Hepatocyte (in vitro differentiated cells): ENCODE data around the gene IL1RAPL1. TPM values are rescaled to one million over a fixed set of nuclear protein-coding genes. Genes with fewer than 3 reads are reported as not detected.
"Not testable (repeated sequence)": the region's sequence is repeated elsewhere in the genome, so short reads cannot be mapped to it uniquely, and the experiment has no call there.

Experiments
- DNase-seq: peaks from one replicate; pipeline ENCODE4 v3.0.0-alpha.2; 2016; ENCODE audit warnings: low spot score
- H2AFZ ChIP-seq: fragments of 200-600 bp; sonication (generic); 2 replicates; pipeline ENCODE4 v1.6.0; 2016; ENCODE audit warnings: antibody characterized with exemption, mild to moderate bottlenecking
- H3K27ac ChIP-seq: fragments of 200-600 bp; sonication (generic); 2 replicates; pipeline ENCODE4 v1.5.1; 2016; ENCODE audit warnings: mild to moderate bottlenecking
- H3K27me3 ChIP-seq: fragments of 200-600 bp; sonication (generic); 2 replicates; pipeline ENCODE4 v1.6.1; 2016
- H3K36me3 ChIP-seq: fragments of 200-600 bp; sonication (generic); replicated peaks from 2 replicates; pipeline ENCODE4 v1.5.1; 2016; ENCODE audit warnings: low read depth; ENCODE audit not compliant: insufficient read depth
- H3K4me1 ChIP-seq: fragments of 200-600 bp; sonication (generic); 2 replicates; pipeline ENCODE4 v1.5.1; 2016; ENCODE audit warnings: mild to moderate bottlenecking, moderate library complexity; ENCODE audit not compliant: insufficient read depth
- H3K4me2 ChIP-seq: fragments of 200-600 bp; sonication (generic); 2 replicates; pipeline ENCODE4 v1.6.0; 2016
- H3K4me3 ChIP-seq: fragments of 200-600 bp; sonication (generic); 2 replicates; pipeline ENCODE4 v1.5.1; 2016; ENCODE audit warnings: mild to moderate bottlenecking
- H3K79me2 ChIP-seq: fragments of 200-600 bp; sonication (generic); 2 replicates; pipeline ENCODE4 v1.6.0; 2017; ENCODE audit warnings: mild to moderate bottlenecking
- H3K9me2 ChIP-seq: fragments of 200-600 bp; sonication (generic); replicated peaks from 2 replicates; pipeline ENCODE4 v1.6.0; 2017; ENCODE audit warnings: mild to moderate bottlenecking; ENCODE audit not compliant: insufficient read depth
- H3K9me3 ChIP-seq: fragments of 200-600 bp; sonication (generic); 2 replicates; pipeline ENCODE4 v1.5.1; 2016; ENCODE audit warnings: low read depth, mild to moderate bottlenecking
- H4K20me1 ChIP-seq: fragments of 200-600 bp; sonication (generic); 2 replicates; pipeline ENCODE4 v1.6.0; 2016; ENCODE audit warnings: mild to moderate bottlenecking; ENCODE audit not compliant: insufficient read depth, poor library complexity, severe bottlenecking
- EZH2 ChIP-seq: fragments of 200-600 bp; sonication (generic); IDR thresholded peaks from 2 replicates; pipeline ENCODE4 v1.6.1; 2016; ENCODE audit warnings: antibody characterized with exemption, mild to moderate bottlenecking, borderline replicate concordance
- EZH2phosphoT487 ChIP-seq: fragments of 200-600 bp; sonication (generic); IDR thresholded peaks from one replicate; pipeline ENCODE4 v1.6.1; 2018; ENCODE audit warnings: antibody characterized with exemption, mild to moderate bottlenecking, low read depth, moderate library complexity; ENCODE audit not compliant: unreplicated experiment, severe bottlenecking
- WGBS: methylation state at CpG from one replicate; pipeline ENCODE4 v1.1.6; 2016; ENCODE audit warnings: low lambda C conversion rate; ENCODE audit errors: missing lambda C conversion rate; 5-methylcytosine and 5-hydroxymethylcytosine counted together
- polyA plus RNA-seq: library from polyadenylated mRNA; unstranded; fragments of >200 nt; fragmentation: Nextera tagmentation; extraction: Ambion mirVana; gene quantifications from 2 replicates; pipeline ENCODE4 v1.2.1, GENCODE V29; 2016
- total RNA-seq: library from RNA; depleted of rRNA; stranded (reverse); fragments of >200 nt; gene quantifications from 2 replicates; pipeline ENCODE4 v1.2.3, GENCODE V29; 2014
- TF ChIP-seq, protein P1 (sequence below): fragments of 200-600 bp; sonication (generic); IDR thresholded peaks from 2 replicates; pipeline ENCODE4 v1.5.1; 2016; ENCODE audit warnings: antibody characterized with exemption, mild to moderate bottlenecking; ENCODE audit not compliant: poor library complexity

The IL1RAPL1 gene
- total and polyA plus RNA-seq, 2 experiments from 2014 or later: 0.89 to 2.7 TPM

DNA sequence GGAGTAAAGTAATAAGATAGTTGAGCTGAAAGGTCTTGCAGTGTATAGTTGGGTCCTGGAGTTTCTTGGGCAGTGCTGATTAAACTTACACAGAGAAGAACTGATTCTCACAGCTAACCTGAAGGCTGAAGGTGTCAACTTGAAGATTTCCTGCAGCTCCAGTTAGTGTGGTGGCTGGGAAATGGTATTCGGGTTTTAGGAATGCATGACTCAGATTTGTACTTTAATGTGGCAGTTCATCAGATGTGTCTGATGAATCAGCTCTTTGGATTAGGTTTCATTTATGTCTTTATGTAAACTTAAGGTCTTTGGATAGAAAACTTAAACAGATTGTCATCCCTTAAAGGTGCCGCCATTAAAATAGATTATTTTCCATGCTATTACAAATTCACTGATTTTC lies 200.0 kb downstream of the IL1RAPL1 start:
- H2AFZ ChIP-seq: no peak overlapping the region
- no peaks in the 10 kb centered on the region for H4K20me1 ChIP-seq
- no peaks in the 10 kb centered on the region for H3K79me2 ChIP-seq
- H3K4me3 ChIP-seq: no peak overlapping the region
- H3K9me2 ChIP-seq: no peaks in the 10 kb centered on the region
- no peak overlapping the region for H3K4me2 ChIP-seq
- H3K27ac ChIP-seq: no peak overlapping the region
- DNase-seq: peak; percentile 4
- H3K36me3 ChIP-seq: no peaks in the 10 kb centered on the region
- WGBS: 74% methylated on average over 2 of the region's 2 CpGs
- no peaks in the 10 kb centered on the region for H3K27me3 ChIP-seq
- no peaks in the 10 kb centered on the region for H3K9me3 ChIP-seq
- H3K4me1 ChIP-seq: no peaks in the 10 kb centered on the region
- TF ChIP-seq EZH2phosphoT487 (no peak), EZH2 (no peak)
- TF ChIP-seq, protein P1, sequence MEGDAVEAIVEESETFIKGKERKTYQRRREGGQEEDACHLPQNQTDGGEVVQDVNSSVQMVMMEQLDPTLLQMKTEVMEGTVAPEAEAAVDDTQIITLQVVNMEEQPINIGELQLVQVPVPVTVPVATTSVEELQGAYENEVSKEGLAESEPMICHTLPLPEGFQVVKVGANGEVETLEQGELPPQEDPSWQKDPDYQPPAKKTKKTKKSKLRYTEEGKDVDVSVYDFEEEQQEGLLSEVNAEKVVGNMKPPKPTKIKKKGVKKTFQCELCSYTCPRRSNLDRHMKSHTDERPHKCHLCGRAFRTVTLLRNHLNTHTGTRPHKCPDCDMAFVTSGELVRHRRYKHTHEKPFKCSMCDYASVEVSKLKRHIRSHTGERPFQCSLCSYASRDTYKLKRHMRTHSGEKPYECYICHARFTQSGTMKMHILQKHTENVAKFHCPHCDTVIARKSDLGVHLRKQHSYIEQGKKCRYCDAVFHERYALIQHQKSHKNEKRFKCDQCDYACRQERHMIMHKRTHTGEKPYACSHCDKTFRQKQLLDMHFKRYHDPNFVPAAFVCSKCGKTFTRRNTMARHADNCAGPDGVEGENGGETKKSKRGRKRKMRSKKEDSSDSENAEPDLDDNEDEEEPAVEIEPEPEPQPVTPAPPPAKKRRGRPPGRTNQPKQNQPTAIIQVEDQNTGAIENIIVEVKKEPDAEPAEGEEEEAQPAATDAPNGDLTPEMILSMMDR: no peak

GRCh38 chrX:28800671-28801070 lies 213.4 kb downstream of the IL1RAPL1 start:
- 90% methylated on average over 5 of the region's 5 CpGs for WGBS
- not testable (repeated sequence) for H3K9me3 ChIP-seq, H3K27me3 ChIP-seq, DNase-seq, H3K79me2 ChIP-seq, H3K27ac ChIP-seq, H4K20me1 ChIP-seq, H3K4me1 ChIP-seq, H3K4me2 ChIP-seq, H3K4me3 ChIP-seq, H3K9me2 ChIP-seq, H3K36me3 ChIP-seq, H2AFZ ChIP-seq

DNA sequence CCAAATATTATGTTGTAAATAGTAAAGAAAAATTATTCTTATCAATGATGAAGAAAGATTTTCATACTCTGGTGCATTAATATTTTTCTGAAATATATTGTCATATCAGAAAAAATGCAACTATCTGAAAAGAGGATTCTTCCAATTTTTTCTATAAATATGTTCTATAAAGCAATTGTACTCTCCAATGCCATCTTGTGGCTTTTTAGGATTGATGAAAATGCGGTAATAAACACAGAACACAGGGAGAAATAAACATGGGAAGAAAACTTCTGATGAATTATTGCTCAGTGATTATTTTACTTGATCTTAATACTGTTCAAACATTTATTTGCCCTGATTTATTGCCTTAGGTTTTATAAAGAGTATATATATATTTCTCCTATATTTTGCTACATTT lies 215.4 kb downstream of the IL1RAPL1 start:
- Histone ChIP-seq H2AFZ (no peak overlapping the region), H3K36me3 (peaks cover 2% of the 10 kb centered on the region), H3K9me2 (no peaks in the 10 kb centered on the region), H3K9me3 (no peaks in the 10 kb centered on the region), H4K20me1 (no peaks in the 10 kb centered on the region), H3K27ac (no peak overlapping the region), H3K4me3 (no peak overlapping the region), H3K79me2 (no peaks in the 10 kb centered on the region), H3K27me3 (no peaks in the 10 kb centered on the region), H3K4me1 (no peaks in the 10 kb centered on the region), H3K4me2 (no peak overlapping the region)
- 90% methylated on average over 1 of the region's 1 CpG for WGBS
- DNase-seq: no peak
- TF ChIP-seq EZH2phosphoT487: no peak
- TF ChIP-seq, protein P1: peak; percentile 27

GRCh38 chrX:28835991-28836390 lies 248.7 kb downstream of the IL1RAPL1 start:
- H2AFZ ChIP-seq: no peak overlapping the region
- no peaks in the 10 kb centered on the region for H3K27me3 ChIP-seq
- TF ChIP-seq EZH2: no peak
- TF ChIP-seq, protein P1: no peak
- no peak for TF ChIP-seq EZH2phosphoT487
- no peak overlapping the region for H3K4me3 ChIP-seq
- no peaks in the 10 kb centered on the region for H4K20me1 ChIP-seq
- H3K9me3 ChIP-seq: no peaks in the 10 kb centered on the region
- H3K4me2 ChIP-seq: no peak overlapping the region
- H3K79me2 ChIP-seq: no peaks in the 10 kb centered on the region
- no peak for DNase-seq
- H3K9me2 ChIP-seq: no peaks in the 10 kb centered on the region
- H3K36me3 ChIP-seq: no peaks in the 10 kb centered on the region
- H3K4me1 ChIP-seq: no peaks in the 10 kb centered on the region
- no peak overlapping the region for H3K27ac ChIP-seq
- 79% methylated on average over 1 of the region's 1 CpG for WGBS
